K562 (cell line): ENCODE results near the gene ABHD16A. TPM values are rescaled to one million over a fixed set of nuclear protein-coding genes. Genes with fewer than 3 reads are reported as not detected.

Experiments
- ATF6 ChIP-seq: sonication (generic); formaldehyde crosslinking; IDR thresholded peaks from 2 replicates; pipeline ENCODE4 v1.4.0; 2020; ENCODE audit warnings: mild to moderate bottlenecking, missing genetic modification reagents
- CBX5 ChIP-seq: IDR thresholded peaks from 2 replicates; pipeline ENCODE4 v1.6.1; 2014; ENCODE audit warnings: low read depth, borderline replicate concordance
- CTBP1 ChIP-seq: fragments of 450-650 bp; IDR thresholded peaks from 2 replicates; pipeline ENCODE4 v1.6.1; 2016; ENCODE audit warnings: borderline replicate concordance
- ETV5 ChIP-seq: sonication (generic); formaldehyde crosslinking; IDR thresholded peaks from 2 replicates; pipeline ENCODE4 v1.4.0; 2020; ENCODE audit warnings: low read depth, mild to moderate bottlenecking, missing genetic modification reagents
- FOXP1 ChIP-seq: sonication (generic); formaldehyde crosslinking; IDR thresholded peaks from 2 replicates; pipeline ENCODE4 v1.8.0; 2022; ENCODE audit warnings: mild to moderate bottlenecking, missing genetic modification reagents
- HDAC6 ChIP-seq: IDR thresholded peaks from 2 replicates; pipeline ENCODE4 v1.6.1; 2012; ENCODE audit warnings: low read depth, mild to moderate bottlenecking, control low read depth, inconsistent platforms, low read length, moderate library complexity
- MXI1 ChIP-seq: IDR thresholded peaks from 2 replicates; pipeline ENCODE4 v1.6.1; 2011; ENCODE audit warnings: low read depth, mild to moderate bottlenecking, improper control_type of control experiment, low read length
- MYBL2 ChIP-seq, 2 experiments: fragments of 450-650 bp in 1 of 2; sonication (generic) in 1 of 2; formaldehyde crosslinking in 1 of 2; IDR thresholded peaks; 2 replicates each; pipeline versions ENCODE4 v1.6.1 to v1.8.1; 2017 to 2022; ENCODE audit warnings: borderline replicate concordance in 1 of 2, inconsistent platforms in 1 of 2, low read depth in 1 of 2, mild to moderate bottlenecking in 1 of 2, missing genetic modification reagents in 1 of 2, moderate library complexity in 1 of 2
- NBN ChIP-seq: fragments of 450-650 bp; IDR thresholded peaks from 2 replicates; pipeline ENCODE4 v1.6.1; 2016; ENCODE audit warnings: low read depth, mild to moderate bottlenecking
- NCOA1 ChIP-seq: fragments of 450-650 bp; IDR thresholded peaks from 2 replicates; pipeline ENCODE4 v1.6.1; 2016; ENCODE audit warnings: low read depth
- RAD51 ChIP-seq: fragments of 450-650 bp; IDR thresholded peaks from 2 replicates; pipeline ENCODE4 v1.7.1; 2016; ENCODE audit warnings: low read depth, mild to moderate bottlenecking, borderline replicate concordance
- RBM34 ChIP-seq: fragments of 200-400 bp; formaldehyde crosslinking; IDR thresholded peaks from 2 replicates; pipeline ENCODE4 v1.6.1; 2018; ENCODE audit warnings: low read length, borderline replicate concordance; ENCODE audit not compliant: insufficient read depth
- SIN3A ChIP-seq, 2 experiments: fragments of 150-350 bp in 1 of 2; IDR thresholded peaks; 2 replicates each; pipeline ENCODE4 v1.6.1; 2011 to 2016; ENCODE audit warnings: borderline replicate concordance in 2 of 2, low read depth in 2 of 2, low read length in 2 of 2, mild to moderate bottlenecking in 2 of 2, moderate library complexity in 2 of 2; ENCODE audit not compliant: control insufficient read depth in 1 of 2
- SMAD4 ChIP-seq: fragments of 250-450 bp; sonication (Bioruptor Pico); conservative IDR thresholded peaks from 2 replicates; pipeline ENCODE4 v1.8.0; 2021; ENCODE audit warnings: inconsistent platforms, mild to moderate bottlenecking, moderate library complexity
- ZKSCAN1 ChIP-seq: fragments of 150-350 bp; IDR thresholded peaks from 2 replicates; pipeline ENCODE4 v1.6.1; 2016; ENCODE audit warnings: low read depth, low read length
- ZNF232 ChIP-seq: sonication (generic); formaldehyde crosslinking; IDR thresholded peaks from 2 replicates; pipeline ENCODE4 v1.8.0; 2022; ENCODE audit warnings: mild to moderate bottlenecking, missing genetic modification reagents
- ZNF274 ChIP-seq: IDR thresholded peaks from 2 replicates; pipeline ENCODE4 v1.6.1; 2011; ENCODE audit warnings: low read depth, mild to moderate bottlenecking, low read length, moderate library complexity, borderline replicate concordance
- ZNF408 ChIP-seq: fragments of 250-450 bp; sonication (Bioruptor Pico); IDR thresholded peaks from 2 replicates; pipeline ENCODE4 v1.4.0; 2020; ENCODE audit warnings: low read depth, mild to moderate bottlenecking, moderate library complexity
- ZNF449 ChIP-seq: fragments of 250-450 bp; sonication (Bioruptor Pico); IDR thresholded peaks from 2 replicates; pipeline ENCODE4 v1.8.0; 2022; ENCODE audit warnings: moderate library complexity, mild to moderate bottlenecking, inconsistent platforms
- ZNF586 ChIP-seq: fragments of 450-650 bp; formaldehyde crosslinking; conservative IDR thresholded peaks from 2 replicates; pipeline ENCODE4 v1.4.0; 2020; ENCODE audit warnings: mild to moderate bottlenecking, moderate library complexity
- ZNF780A ChIP-seq: fragments of 250-450 bp; sonication (Bioruptor Pico); IDR thresholded peaks from 2 replicates; pipeline ENCODE4 v1.5.0; 2021; ENCODE audit warnings: mild to moderate bottlenecking
- polyA plus RNA-seq, 8 experiments: library from polyadenylated mRNA; depleted of rRNA in 4 of 8; stranded (reverse) in 5 of 8; unstranded in 3 of 8; fragments of >200 nt; fragmentation: Nextera tagmentation in 2 of 8; fragmentation: Illumina TruSeq in 1 of 8; extraction: Ambion mirVana in 2 of 8; extraction: Trizol in 1 of 8; gene quantifications; 2 replicates each; pipeline versions ENCODE4 v1.2.1 to v1.2.3, GENCODE V29; 2011 to 2014; ENCODE audit warnings: inconsistent platforms in 1 of 8, missing spikeins in 1 of 8
- total RNA-seq, 7 experiments: library from RNA; depleted of rRNA in 6 of 7; stranded (reverse); fragments of >200 nt in 6 of 7; fragmentation: Illumina TruSeq in 2 of 7; extraction: Trizol in 2 of 7; gene quantifications; 2 replicates each; pipeline versions ENCODE4 v1.2.1 to v1.2.3, GENCODE V29; 2011 to 2021; ENCODE audit warnings: low replicate concordance in 1 of 7
- TF ChIP-seq, protein P1 (sequence below): fragments of 200-800 bp; sonication (Bioruptor generic); IDR thresholded peaks from 2 replicates; pipeline ENCODE4 v1.6.1; 2017; ENCODE audit warnings: missing genetic modification characterization, missing compliant biosample characterization

Gene ABHD16A
- total and polyA plus RNA-seq, 9 of the 15 experiments (the other 6 are each of a cell fraction or from before 2014, with no cell fraction given), result 25.8 to 120 (median 81.6) TPM

DNA sequence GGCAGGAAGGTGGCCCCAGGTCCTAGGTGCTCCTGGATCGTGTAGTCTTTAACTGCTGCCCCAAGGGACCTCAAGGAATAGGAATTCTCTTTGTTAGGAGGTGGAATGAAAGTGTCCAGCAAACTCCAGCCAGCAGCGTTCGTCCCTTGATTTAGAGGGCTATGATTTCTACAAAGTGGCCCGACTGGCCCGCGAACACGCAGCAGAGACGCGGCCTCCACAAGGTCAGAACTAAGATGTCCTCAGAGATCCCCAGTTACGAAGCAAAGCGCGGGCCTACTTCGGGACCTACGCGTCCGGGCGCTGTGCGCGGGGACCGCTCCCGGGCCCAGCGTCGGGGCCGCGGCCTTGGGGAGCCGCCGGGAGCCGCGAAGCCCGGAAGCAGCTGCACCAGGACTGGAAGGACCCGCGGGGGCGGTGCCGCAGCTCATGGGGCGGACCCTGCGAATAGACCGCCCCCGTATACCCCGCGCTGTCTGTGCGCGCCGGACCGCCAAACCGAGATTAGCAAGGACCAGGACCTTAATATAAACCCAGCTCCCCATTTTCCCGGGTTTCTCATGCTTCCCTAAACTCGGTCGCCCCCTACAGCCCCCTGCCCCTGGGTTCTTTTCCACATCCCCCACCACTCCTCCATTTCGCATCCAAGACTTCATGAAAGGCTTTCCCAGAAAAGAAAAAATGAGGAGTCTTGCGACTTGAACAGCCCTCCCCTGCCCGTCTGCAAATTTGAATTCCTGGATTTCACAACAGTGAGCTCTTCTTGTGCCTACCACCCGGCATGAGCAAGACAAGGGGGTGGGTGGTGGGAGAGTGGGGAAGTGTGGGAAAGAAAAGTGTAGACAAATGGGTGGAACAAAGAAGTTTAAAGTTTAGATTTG is 42.5 kb downstream of the ABHD16A start, which contains the start of gene C6orf47 (continued):
- TF ChIP-seq NBN (peak; percentile 56; the same call in 1 of the 2 replicates), ATF6 (CRISPR knock-in tag) (peak; percentile 42; the same call in 1 of the 2 replicates), CTBP1 (peak; percentile 80), ZNF586 (CRISPR knock-in tag) (peak; percentile 15; the same call in 1 of the 2 replicates), RAD51 (no peak), MYBL2 (IDR thresholded peaks at IDR 0.05; ENCODE audit: low read depth) (no peak), MYBL2 (CRISPR knock-in tag; IDR thresholded peaks at IDR 0.05; ENCODE audit: borderline replicate concordance) (no peak), CBX5 (no peak), SMAD4 (CRISPR knock-in tag) (peak; percentile 83), HDAC6 (peak; percentile 68; the same call in 1 of the 2 replicates), ZNF780A (peak; percentile 69; the same call in 1 of the 2 replicates), ETV5 (CRISPR knock-in tag) (peak; percentile 97), ZNF232 (CRISPR knock-in tag) (no peak), NCOA1 (no peak), RBM34 (peak; percentile 60; the same call in 1 of the 2 replicates), SIN3A (IDR thresholded peaks at IDR 0.05; ENCODE audit: borderline replicate concordance in 2 of 2, control insufficient read depth in 1 of 2, low read depth in 2 of 2, low read length in 2 of 2) (peak; percentile 66 to 98; a peak in 3 of 4 replicates), ZNF449 (CRISPR knock-in tag) (peak; percentile 6; the same call in 1 of the 2 replicates), ZNF408 (CRISPR knock-in tag) (no peak), FOXP1 (CRISPR knock-in tag) (peak; percentile 88; the same call in 1 of the 2 replicates), ZKSCAN1 (peak; percentile 63; the same call in 1 of the 2 replicates), ZNF274 (no peak), MXI1 (peak; percentile 55)
- TF ChIP-seq, protein P1, sequence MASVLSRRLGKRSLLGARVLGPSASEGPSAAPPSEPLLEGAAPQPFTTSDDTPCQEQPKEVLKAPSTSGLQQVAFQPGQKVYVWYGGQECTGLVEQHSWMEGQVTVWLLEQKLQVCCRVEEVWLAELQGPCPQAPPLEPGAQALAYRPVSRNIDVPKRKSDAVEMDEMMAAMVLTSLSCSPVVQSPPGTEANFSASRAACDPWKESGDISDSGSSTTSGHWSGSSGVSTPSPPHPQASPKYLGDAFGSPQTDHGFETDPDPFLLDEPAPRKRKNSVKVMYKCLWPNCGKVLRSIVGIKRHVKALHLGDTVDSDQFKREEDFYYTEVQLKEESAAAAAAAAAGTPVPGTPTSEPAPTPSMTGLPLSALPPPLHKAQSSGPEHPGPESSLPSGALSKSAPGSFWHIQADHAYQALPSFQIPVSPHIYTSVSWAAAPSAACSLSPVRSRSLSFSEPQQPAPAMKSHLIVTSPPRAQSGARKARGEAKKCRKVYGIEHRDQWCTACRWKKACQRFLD (CRISPR knock-in tag), result no peak
